Fibroblast of upper back skin (primary cell): ENCODE results near the gene TRAFD1.

Experiments
- DNase-seq: peaks from one replicate; pipeline ENCODE4 v3.0.0-alpha.2; 2013

The TRAFD1 gene

DNA sequence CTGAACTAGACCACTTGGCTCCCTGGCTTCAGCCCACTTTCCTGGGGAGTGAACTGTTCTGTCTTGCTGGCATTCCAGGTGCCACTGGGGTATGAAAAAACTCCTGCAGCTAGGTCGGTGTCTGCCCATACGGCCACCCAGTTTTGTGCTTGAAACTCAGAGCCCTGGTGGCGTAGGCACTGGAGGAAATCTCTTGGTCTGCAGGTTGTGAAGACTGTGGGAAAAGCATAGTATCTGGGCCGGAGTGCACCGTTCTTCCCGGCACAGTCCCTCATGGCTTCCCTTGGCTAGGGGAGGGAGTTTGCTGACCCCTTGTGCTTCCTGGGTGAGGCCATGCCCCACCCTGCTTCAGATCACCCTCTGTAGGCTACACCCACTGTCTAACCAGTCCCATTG is 33.8 kb downstream of the TRAFD1 start:
- DNase-seq, result no peak

- no peak for DNase-seq
Measured at GRCh38 chr12:112160611-112161010, 35.3 kb downstream of the TRAFD1 start.

DNA sequence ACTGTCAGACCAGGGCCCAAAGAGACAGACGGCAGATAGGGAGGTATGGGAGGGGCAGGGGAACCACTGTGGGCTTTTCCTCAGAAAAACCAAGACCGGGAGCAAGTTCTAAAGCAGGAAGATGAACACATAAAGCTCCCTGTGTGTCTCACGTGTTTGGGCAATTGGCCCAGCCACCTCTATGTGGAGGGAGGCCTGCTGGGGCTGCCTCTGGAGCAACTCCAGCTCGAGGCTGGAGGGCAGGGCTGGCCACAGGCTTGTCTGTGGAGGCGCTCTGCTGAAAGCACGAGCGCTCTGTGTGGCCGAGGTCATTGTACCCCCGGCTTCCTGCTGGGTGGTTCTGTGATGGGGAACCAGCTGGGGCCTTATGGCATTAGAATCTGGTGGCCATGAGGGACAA is 36.4 kb downstream of the TRAFD1 start:
- DNase-seq, result no peak

- DNase-seq, result no peak
Measured at GRCh38 chr12:112162241-112162790, 37.0 kb downstream of the TRAFD1 start.

DNA sequence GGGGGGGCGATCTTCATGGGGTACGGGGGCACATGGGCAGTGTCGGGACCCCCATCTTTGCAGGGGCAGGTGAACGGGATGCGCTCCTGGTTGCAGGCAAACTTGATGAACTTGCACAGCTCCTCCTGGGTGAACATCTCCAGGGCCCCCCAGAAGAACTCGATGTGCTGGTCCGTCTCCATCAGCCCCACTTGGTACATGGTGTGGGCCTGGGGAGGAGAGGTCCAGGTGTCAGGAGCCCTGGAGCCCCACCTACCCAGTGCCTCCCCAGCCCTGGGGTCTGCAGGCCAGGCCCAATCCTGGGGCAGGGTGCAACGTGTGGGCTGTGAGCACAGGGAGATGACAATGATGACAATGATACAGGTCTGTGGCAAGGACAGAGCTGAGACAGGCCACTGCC is 37.7 kb downstream of the TRAFD1 start:
- no peak for DNase-seq

- no peak for DNase-seq
Measured at GRCh38 chr12:112163471-112163991, 38.2 kb downstream of the TRAFD1 start.

DNA sequence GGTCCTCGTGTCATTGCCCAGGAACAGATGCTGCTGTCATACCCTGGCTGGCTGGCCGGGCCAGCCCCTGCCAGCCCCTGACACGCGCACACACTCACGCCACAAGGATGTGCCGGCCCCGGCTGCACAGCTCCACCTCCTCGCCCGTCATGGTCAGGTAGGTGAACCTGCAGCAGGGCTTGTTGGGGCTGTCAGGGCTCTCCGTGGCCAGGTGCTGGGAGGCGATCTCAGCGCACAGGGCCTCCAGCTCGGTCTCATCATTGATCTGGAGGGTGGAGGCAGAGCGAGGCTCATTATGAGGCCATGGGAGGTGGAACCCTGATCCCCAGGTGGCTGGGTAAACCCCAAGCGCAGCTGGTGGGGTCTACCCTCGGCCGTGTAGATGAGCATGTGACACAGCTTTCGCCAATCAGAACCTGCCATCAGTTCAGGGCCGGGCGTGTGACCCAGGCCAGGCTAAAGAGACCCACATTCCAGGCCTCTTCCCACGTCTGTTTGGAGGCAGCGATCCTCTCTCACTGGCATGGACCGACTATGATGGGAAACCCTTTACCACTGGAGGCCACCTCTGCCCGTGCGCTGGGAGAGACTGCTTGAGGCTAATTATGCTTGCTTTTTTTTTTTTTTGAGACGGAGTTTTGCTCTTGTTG is 38.8 kb downstream of the TRAFD1 start:
- no peak for DNase-seq

DNA sequence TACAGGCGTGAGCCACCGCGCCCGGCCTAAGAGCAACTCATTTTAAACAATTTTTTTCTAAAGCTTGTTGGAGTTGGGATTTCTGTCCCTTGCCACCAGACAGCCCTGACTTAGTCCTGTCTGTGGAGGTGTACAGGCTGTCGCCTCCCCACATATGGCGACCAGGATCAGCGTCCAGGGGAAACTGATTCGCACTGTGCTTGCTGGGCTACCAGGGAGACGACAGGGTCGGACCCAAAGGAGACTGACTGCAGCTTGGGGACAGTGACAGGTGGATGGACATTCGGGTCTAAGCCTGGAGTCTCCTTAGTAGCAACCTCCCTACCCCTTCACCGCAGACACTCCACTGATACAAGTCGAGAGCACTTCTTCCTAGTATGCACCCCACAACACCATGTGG is 40.3 kb downstream of the TRAFD1 start:
- DNase-seq, result no peak

DNA sequence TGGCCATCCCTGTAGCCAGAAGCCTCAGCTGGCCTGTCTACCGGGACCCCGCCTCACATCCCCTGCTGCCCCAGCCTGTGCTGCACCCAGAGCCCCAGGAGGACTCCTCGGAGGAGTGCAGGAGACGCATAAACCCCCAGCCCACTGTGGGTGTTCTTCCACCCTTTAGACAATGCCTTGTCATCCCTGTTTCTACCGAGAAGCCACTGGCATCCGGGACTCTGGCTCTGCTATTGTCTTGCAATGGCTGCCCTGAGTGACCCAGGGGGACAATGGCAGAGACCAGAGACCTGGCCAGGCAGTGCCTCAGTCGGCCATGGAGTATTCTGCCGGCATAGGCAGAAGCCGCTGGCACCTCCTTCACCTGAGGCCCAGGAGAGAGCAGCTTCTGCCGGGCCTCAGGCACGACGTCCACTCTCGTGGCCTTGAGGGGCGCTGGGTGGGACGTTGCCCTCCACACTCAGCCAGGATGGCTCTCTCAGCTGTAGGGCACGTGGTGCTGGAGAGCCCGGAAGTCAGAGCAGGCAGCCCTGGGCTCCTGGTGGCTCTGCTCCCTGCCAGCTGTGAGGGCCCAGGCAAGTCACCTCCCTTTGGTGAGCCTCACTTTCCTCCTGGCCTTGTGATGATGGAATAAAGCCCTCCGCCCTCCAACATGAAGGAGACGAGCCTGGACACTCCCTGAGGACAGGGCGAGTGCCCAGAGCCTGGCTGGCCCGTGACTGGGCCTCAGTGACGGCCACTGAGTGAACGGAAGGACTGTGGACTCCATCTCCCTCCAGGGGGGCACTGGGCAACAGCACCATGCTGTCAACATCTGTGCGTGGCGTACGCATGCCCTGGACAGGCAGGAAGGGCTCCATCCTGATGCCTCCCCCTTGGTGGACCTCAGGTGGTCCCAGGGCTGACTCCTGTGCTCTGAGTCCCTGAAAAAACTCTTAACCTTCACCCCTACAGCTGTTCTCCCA is 41.0 kb downstream of the TRAFD1 start:
- no peak for DNase-seq

DNA sequence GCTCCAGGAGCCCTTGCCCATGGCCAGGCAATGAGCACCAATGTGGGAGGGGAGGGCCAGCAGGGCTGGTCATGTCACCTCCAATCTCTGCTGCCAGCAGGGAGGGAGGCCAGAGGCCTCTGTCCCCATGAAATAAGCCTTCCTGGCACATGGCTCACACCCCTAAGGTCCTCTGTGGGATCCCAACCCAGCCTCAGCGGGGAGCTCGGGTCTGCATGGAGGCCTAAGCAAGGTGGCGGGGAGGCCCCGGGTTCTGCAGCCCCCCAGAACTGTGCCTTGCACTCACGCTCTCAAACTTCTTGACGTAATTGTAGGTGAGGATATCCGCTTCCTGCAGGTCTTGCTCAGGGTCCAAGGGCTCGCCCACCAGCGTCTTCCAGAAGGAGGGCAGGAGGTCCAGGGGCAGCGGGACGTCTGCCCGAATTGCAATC is 41.7 kb downstream of the TRAFD1 start:
- no peak for DNase-seq

GRCh38 chr12:112167718-112168525 is 42.6 kb downstream of the TRAFD1 start:
- DNase-seq, result no peak

GRCh38 chr12:112168561-112168971 is 43.2 kb downstream of the TRAFD1 start:
- DNase-seq, result no peak

- no peak for DNase-seq
Measured at GRCh38 chr12:112169161-112169872, 44.0 kb downstream of the TRAFD1 start.

- no peak for DNase-seq
Measured at GRCh38 chr12:112169966-112170365, 44.6 kb downstream of the TRAFD1 start.

DNA sequence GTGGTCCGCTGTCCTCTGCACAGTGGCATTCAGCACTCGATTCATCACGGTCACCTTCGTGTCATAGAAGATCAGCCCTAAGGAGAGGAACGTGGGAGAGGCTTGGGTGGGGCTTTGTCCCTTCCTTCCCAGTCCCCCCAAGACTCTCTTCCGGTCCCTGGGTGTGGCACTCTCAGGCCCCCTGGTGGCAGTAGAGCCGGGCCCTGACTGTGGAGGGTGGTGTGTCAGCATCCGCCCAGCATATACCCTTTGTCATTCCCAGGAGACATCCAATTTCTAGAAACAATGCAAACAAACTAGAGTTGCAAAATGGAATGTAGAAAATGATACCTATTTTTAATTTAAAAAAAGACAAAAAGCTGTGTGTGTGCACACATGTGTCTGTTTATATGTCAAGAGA is 45.0 kb downstream of the TRAFD1 start:
- DNase-seq, result no peak

DNA sequence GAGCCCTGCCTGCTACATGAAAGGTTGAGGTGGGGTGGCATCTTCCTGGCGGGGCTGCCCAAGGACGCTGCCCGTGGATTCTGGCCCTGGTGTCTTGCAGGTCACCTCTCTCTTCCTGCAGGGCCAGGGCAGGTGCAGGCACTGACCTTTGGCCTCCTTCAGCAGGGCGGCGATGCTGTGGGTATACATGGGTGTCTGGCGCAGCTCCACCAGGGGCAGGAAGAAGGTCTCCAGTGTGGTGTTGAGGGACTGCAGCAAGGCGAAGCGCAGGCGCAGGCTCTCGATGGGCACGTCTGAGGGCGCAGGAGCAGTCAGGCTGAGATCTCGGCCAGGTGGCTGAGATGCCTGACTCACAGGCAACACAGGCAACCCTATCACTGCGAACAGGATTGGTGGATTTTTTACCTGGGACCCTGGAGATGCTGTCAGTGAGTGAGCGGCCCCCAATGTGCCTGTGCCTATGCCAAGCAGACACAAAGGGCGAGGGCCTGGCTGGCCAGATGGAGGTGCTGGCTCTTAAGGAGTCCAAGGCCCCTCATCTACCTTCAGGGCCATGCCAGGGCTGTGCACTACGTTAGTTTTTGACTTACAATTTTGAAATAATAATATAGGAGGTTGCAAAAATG is 45.7 kb downstream of the TRAFD1 start:
- no peak for DNase-seq

DNA sequence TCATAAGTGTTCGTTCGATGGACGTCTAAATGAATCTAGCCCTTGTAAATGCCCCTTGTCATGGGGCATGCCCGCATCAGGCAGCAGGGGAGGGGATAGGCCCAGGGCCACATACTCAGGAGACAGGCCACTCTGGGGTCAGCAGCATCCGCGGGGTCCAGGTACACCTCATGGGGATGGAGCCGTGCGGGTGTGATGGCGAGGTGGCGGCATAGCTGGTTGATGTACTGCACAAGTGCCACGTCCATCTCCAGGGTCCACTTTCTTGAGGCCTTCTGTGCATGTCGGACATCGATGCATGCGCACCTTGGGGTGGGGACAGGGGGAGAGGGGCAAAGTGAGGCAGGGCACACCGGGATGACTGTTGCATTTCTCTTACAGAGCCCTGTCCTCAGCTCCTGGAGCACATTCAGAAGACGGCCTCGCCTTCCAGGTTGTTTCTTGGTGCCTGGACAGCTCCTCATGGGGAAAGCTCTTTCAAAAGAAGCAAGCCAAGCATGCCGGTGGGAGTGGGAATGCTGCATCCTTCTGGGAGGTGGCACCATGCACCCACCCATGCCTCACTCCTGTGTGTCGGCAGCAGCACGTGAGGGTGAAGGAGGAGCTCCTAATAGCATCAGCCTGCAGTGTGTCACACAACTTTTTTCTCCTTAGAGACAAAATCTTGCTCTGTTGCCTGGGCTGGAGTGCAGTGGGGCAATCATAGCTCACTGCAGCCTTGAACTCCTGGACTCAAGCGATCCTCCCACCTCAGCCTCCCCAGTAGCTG is 47.4 kb downstream of the TRAFD1 start:
- DNase-seq, result no peak

GRCh38 chr12:112175361-112176155 is 50.2 kb downstream of the TRAFD1 start:
- no peak for DNase-seq

GRCh38 chr12:112176321-112177010 is 51.1 kb downstream of the TRAFD1 start:
- no peak for DNase-seq
